ENCODE data around the gene UBE2L6. TPM values are rescaled to one million over a fixed set of nuclear protein-coding genes. Genes with fewer than 3 reads are reported as not detected.

Gene UBE2L6
- total RNA-seq, 1 donor from 2014 or later, result 48.1 TPM

- Histone ChIP-seq H3K4me3 (peak overlapping the region; percentile 69 to 83), H3K27me3 (no peaks in the 10 kb centered on the region), H3K27ac (peak overlapping the region; percentile 93), H3K4me1 (peaks cover 31% of the 10 kb centered on the region), H3K36me3 (no peaks in the 10 kb centered on the region), H3K9me3 (no peaks in the 10 kb centered on the region)
- TF ChIP-seq CTCF (IDR thresholded peaks at IDR 0.05) (peak in 2 of 3 experiments; percentile 90 to 91), POLR2A (IDR thresholded peaks at IDR 0.05) (no peak), POLR2AphosphoS5 (IDR thresholded peaks at IDR 0.05; ENCODE audit: insufficient read depth in 1 of 2, low read depth in 1 of 2) (peak in 1 of 2 donors; percentile 54)
- DNase-seq (ENCODE audit: extremely low spot score in 2 of 2), result no peak
- intact Hi-C loops (cut with DNase I), result loop anchor here (2.0 kb wide), 1 partner anchor 70 kb away; no protein-coding TSS in a partner anchor
These were observed 876 bp upstream of the UBE2L6 start for GRCh38 chr11:57568330-57568766.

DNA sequence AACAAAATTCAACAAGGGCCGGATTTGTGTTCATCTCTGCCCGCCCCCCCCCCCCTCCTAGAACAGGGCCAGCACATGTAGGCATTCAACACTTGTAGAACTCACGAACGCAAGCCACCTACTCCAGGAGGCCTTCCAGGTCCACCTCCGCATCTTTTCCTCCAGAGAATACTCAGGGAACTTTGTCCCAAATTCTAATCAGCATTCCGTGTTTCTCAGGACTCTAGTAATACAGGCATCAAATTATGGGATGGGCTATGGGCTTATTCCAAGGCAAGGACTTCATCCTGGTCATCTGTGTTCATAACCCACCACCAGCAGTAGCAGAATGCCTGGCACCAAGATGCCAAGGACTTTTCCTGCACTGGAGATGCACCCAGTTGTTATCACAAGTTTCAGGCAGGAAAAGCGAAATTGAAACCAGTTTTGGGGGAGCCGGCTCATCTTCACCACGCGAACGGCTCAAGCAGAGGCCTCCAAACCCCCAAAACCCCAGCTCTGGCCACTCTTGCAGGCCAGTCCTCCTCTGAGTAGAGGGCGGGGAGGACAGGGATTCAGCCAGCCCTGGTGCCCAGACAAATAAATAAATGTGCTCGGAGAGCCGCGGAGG is 462 bp downstream of the UBE2L6 start:
- intact Hi-C loops (cut with DNase I), result loop anchor here (2.0 kb wide), 1 partner anchor 78 kb away; no protein-coding TSS in a partner anchor
- DNase-seq (ENCODE audit: extremely low spot score in 2 of 2), result no peak
- TF ChIP-seq POLR2A (IDR thresholded peaks at IDR 0.05) (no peak), POLR2AphosphoS5 (IDR thresholded peaks at IDR 0.05; ENCODE audit: insufficient read depth in 1 of 2, low read depth in 1 of 2) (no peak), CTCF (IDR thresholded peaks at IDR 0.05) (no peak)

DNA sequence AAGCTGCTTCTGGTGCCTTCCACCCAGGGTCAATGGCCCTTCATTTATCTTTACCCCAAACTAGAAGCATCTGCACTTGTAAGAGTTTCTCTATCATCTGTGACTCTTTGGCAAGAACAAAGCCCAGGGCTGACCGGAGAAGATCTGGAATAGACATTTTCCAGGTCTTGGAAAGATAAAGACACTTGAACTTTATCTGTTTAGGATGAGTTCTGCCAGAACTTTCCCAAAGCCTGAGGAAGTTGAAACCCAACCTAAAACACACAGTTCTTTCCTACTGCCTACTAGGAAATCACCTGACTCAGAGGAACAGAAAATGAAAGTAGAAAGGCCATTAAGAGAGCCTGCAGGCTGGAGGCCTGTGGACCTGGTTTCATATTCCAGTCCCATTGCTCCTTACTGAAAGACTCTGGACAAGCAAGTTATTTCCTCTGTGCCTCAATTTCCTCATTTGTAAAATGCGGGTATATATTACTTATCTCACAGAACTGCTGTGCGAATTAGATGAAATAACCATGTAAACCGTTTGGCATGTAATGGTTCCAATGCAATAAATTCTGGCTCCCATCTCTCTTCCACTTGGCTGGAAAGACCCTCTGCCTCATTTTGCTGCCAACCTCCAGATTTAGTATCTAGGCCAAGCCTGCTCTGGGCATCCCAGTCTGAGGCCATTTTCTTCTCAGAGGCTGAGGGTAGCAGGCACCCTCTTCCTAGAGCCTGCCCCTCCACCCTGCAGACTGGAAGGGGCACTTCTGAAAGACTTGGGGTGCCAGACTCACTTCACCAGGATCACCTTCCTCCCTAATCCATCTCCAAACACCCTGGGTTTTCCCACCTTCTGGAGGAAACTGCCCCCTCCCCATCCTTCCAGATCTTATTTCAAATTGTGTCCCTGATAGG is 1.2 kb downstream of the UBE2L6 start:
- H3K36me3 ChIP-seq, result no peaks in the 10 kb centered on the region
- peak in 1 of 2 donors; percentile 6 for TF ChIP-seq POLR2A (IDR thresholded peaks at IDR 0.05)
- TF ChIP-seq CTCF (IDR thresholded peaks at IDR 0.05), result no peak
- peak in 1 of 2 donors; percentile 96 for TF ChIP-seq POLR2AphosphoS5 (IDR thresholded peaks at IDR 0.05; ENCODE audit: insufficient read depth in 1 of 2, low read depth in 1 of 2)
- H3K27me3 ChIP-seq, result no peaks in the 10 kb centered on the region
- H3K9me3 ChIP-seq, result no peaks in the 10 kb centered on the region
- H3K4me1 ChIP-seq, result peaks cover 31% of the 10 kb centered on the region
- H3K4me3 ChIP-seq, result peak overlapping the region; percentile 69 to 83
- DNase-seq (ENCODE audit: extremely low spot score in 2 of 2), result no peak
- intact Hi-C loops (cut with DNase I), result loop anchor here (2.0 kb wide), 1 partner anchor 79 kb away; no protein-coding TSS in a partner anchor
- H3K27ac ChIP-seq, result peak overlapping the region; percentile 93

More for the DNA sequence above, 462 bp downstream of the UBE2L6 start:
- Histone ChIP-seq H3K36me3 (no peaks in the 10 kb centered on the region), H3K27ac (peak overlapping the region; percentile 93), H3K4me3 (peak overlapping the region; percentile 69 to 83), H3K4me1 (peaks cover 31% of the 10 kb centered on the region), H3K27me3 (no peaks in the 10 kb centered on the region), H3K9me3 (no peaks in the 10 kb centered on the region)

GRCh38 chr11:57562596-57562995 is 4.9 kb downstream of the UBE2L6 start:
- H3K27ac ChIP-seq, result no peak overlapping the region
- no peaks in the 10 kb centered on the region for H3K27me3 ChIP-seq
- TF ChIP-seq POLR2A (IDR thresholded peaks at IDR 0.05), result no peak
- no peak for TF ChIP-seq CTCF (IDR thresholded peaks at IDR 0.05)
- TF ChIP-seq POLR2AphosphoS5 (IDR thresholded peaks at IDR 0.05; ENCODE audit: insufficient read depth in 1 of 2, low read depth in 1 of 2), result no peak
- H3K36me3 ChIP-seq, result peaks cover 0 to 18% of the 10 kb centered on the region in 2 donors
- no peak overlapping the region for H3K4me3 ChIP-seq
- peaks cover 15% of the 10 kb centered on the region for H3K4me1 ChIP-seq
- H3K9me3 ChIP-seq, result no peaks in the 10 kb centered on the region
- no peak for DNase-seq (ENCODE audit: extremely low spot score in 2 of 2)
- intact Hi-C loops (cut with DNase I), result no loop called here

Measured in vagina (tissue), 2 donors.